Uterus (tissue), 4 donors: ENCODE data around the gene LRRC25. TPM values are rescaled to one million over a fixed set of nuclear protein-coding genes. Genes with fewer than 3 reads are reported as not detected.

Source experiments
- DNase-seq, 2 donors: peaks; one replicate each; pipeline ENCODE4 v3.0.0-alpha.2; 2019 to 2020
- H3K27ac ChIP-seq, 2 donors: fragments of 200-600 bp; sonication (generic); 1 replicate in 1 of 2; 2 replicates in 1 of 2; pipeline ENCODE4 v1.5.1; 2016 to 2018
- H3K27me3 ChIP-seq, 2 donors: fragments of 200-600 bp; sonication (generic); one replicate each; pipeline ENCODE4 v1.5.1; 2018 to 2019; ENCODE audit warnings: control low read depth in 1 of 2
- H3K36me3 ChIP-seq, 2 donors: fragments of 200-600 bp; sonication (generic); one replicate each; pipeline ENCODE4 v1.5.1; 2019; ENCODE audit warnings: control low read depth in 1 of 2
- H3K4me1 ChIP-seq, 2 donors: fragments of 200-600 bp; sonication (generic); one replicate each; pipeline ENCODE4 v1.5.1; 2018 to 2019; ENCODE audit warnings: control low read depth in 1 of 2
- H3K4me3 ChIP-seq, 2 donors: fragments of 200-600 bp; sonication (generic); 1 replicate in 1 of 2; 2 replicates in 1 of 2; pipeline ENCODE4 v1.5.1; 2018 to 2019; ENCODE audit warnings: mild to moderate bottlenecking in 1 of 2
- H3K9me3 ChIP-seq, 2 donors: fragments of 200-600 bp; sonication (generic); one replicate each; pipeline ENCODE4 v1.5.1; 2019; ENCODE audit warnings: control low read depth in 1 of 2
- CTCF ChIP-seq, 4 experiments: fragments of 200-600 bp in 2 of 4; fragments of 450-650 bp in 2 of 4; sonication (generic) in 2 of 4; IDR thresholded peaks; one replicate each; pipeline ENCODE4 v1.5.1; 2016 to 2019; ENCODE audit warnings: antibody characterized with exemption in 4 of 4, mild to moderate bottlenecking in 2 of 4, moderate library complexity in 1 of 4
- POLR2A ChIP-seq, 2 donors: fragments of 450-650 bp; IDR thresholded peaks; one replicate each; pipeline ENCODE4 v1.6.1; 2016; ENCODE audit warnings: antibody characterized with exemption in 2 of 2, mild to moderate bottlenecking in 1 of 2, moderate library complexity in 1 of 2
- intact Hi-C: fragments of 100-400 bp; cut with DNase I; formaldehyde crosslinking; loops from one replicate; pipeline ENCODE4 v1.15.1; 2023; ENCODE audit warnings: low total_unique reads
- total RNA-seq, 4 donors: library from RNA; depleted of rRNA in 3 of 4; stranded (reverse); fragments of >200 nt in 3 of 4; gene quantifications; one replicate each; pipeline versions ENCODE4 v1.1.0 to v1.2.4, GENCODE V29; 2014 to 2023
- donor health status: DM: yes; HTN: yes; CAD: no.

Gene LRRC25
- total RNA-seq, 4 donors from 2014 or later = 0.51 to 2.3 (median 1.9) TPM; not detected in 1

GRCh38 chr19:18392417-18392816 is 5.0 kb downstream of the LRRC25 start:
- no peak for TF ChIP-seq POLR2A (IDR thresholded peaks at IDR 0.05)
- no peak for TF ChIP-seq CTCF (IDR thresholded peaks at IDR 0.05)
- H3K36me3 ChIP-seq = no peaks in the 10 kb centered on the region
- H3K9me3 ChIP-seq = no peaks in the 10 kb centered on the region
- intact Hi-C loops = no loop called here
- H3K27me3 ChIP-seq = peaks cover 5% of the 10 kb centered on the region in 2 donors
- peaks cover 0 to 9% of the 10 kb centered on the region in 2 donors for H3K4me1 ChIP-seq
- no peak overlapping the region for H3K4me3 ChIP-seq
- no peak for DNase-seq
- no peak overlapping the region for H3K27ac ChIP-seq

- no peak for DNase-seq
- TF ChIP-seq POLR2A (IDR thresholded peaks at IDR 0.05) (no peak), CTCF (IDR thresholded peaks at IDR 0.05) (no peak)
- Histone ChIP-seq H3K27me3 (no peaks in the 10 kb centered on the region), H3K27ac (no peak overlapping the region), H3K9me3 (no peaks in the 10 kb centered on the region), H3K4me1 (peaks cover 0 to 9% of the 10 kb centered on the region in 2 donors), H3K36me3 (no peaks in the 10 kb centered on the region), H3K4me3 (no peak overlapping the region)
- intact Hi-C loops = no loop called here
These were observed 5.8 kb downstream of the LRRC25 start for GRCh38 chr19:18391509-18392075.

DNA sequence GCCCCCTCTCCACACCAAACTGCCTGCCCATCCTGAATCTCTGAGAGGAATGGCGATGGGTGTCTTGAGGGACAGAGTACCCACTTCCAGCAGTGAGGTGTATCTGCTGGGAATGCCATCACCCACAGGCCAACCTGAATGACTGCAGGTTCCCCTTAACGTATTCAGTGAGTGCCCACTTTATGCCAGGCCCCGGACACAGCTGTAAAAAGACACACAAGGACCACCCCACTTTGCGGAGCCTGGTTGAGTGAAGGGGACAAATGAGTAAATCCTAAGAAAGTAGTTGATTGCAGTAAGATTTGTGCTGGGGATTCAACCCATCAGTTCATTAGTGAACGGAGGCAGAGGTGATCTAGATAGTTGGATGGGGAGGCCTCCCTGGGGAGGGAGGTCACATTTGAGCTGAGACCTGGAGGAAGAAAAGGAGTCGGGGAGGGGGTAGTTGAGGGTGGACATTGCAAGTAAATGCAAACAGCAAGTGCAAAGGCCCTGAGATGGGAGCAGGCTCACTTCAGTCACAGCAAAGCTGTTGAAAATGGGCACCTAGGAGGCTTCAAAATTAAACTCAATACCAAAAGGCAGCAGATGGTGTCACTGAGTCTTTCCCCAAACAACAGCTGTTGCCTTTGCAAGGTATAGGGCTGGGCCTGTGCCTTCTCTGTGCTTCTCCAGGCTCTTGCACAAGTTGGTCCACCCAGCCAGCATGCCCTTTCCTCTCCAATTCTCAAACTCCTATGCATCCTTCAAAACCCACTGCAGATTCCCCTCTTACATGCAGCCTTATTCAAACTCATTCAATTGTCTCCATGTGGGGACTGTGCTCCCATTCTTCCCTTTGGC is 7.1 kb downstream of the LRRC25 start:
- no peak overlapping the region for H3K4me3 ChIP-seq
- no peaks in the 10 kb centered on the region for H3K9me3 ChIP-seq
- no peaks in the 10 kb centered on the region for H3K27me3 ChIP-seq
- no peak overlapping the region for H3K27ac ChIP-seq
- H3K4me1 ChIP-seq = peaks cover 0 to 9% of the 10 kb centered on the region in 2 donors
- DNase-seq = no peak
- no peaks in the 10 kb centered on the region for H3K36me3 ChIP-seq
- TF ChIP-seq POLR2A (IDR thresholded peaks at IDR 0.05) (no peak), CTCF (IDR thresholded peaks at IDR 0.05) (no peak)
- intact Hi-C loops = no loop called here

GRCh38 chr19:18389726-18390064 is 7.7 kb downstream of the LRRC25 start:
- peaks cover 0 to 9% of the 10 kb centered on the region in 2 donors for H3K4me1 ChIP-seq
- TF ChIP-seq POLR2A (IDR thresholded peaks at IDR 0.05) = no peak
- no peak for DNase-seq
- no peaks in the 10 kb centered on the region for H3K9me3 ChIP-seq
- intact Hi-C loops = no loop called here
- H3K27me3 ChIP-seq = no peaks in the 10 kb centered on the region
- H3K27ac ChIP-seq = no peak overlapping the region
- H3K36me3 ChIP-seq = no peaks in the 10 kb centered on the region
- H3K4me3 ChIP-seq = no peak overlapping the region

- no peak overlapping the region for H3K27ac ChIP-seq
- intact Hi-C loops = no loop called here
- H3K27me3 ChIP-seq = no peaks in the 10 kb centered on the region
- TF ChIP-seq POLR2A (IDR thresholded peaks at IDR 0.05) (no peak), CTCF (IDR thresholded peaks at IDR 0.05) (no peak)
- DNase-seq = no peak
- H3K4me1 ChIP-seq = peaks cover 0 to 9% of the 10 kb centered on the region in 2 donors
- H3K36me3 ChIP-seq = no peaks in the 10 kb centered on the region
- H3K4me3 ChIP-seq = no peak overlapping the region
- H3K9me3 ChIP-seq = no peaks in the 10 kb centered on the region
These were observed 8.3 kb downstream of the LRRC25 start for GRCh38 chr19:18388960-18389725.
